AG20443 (cell line): ENCODE results near the gene PPFIBP1.
"Not testable (repeated sequence)": the region's sequence is repeated elsewhere in the genome, so short reads cannot be mapped to it uniquely, and the experiment has no call there.

ENCODE experiments used
- DNase-seq: peaks from one replicate; pipeline ENCODE4 v3.0.0; 2012; ENCODE audit warnings: low spot score, mixed read lengths

The PPFIBP1 gene

DNA sequence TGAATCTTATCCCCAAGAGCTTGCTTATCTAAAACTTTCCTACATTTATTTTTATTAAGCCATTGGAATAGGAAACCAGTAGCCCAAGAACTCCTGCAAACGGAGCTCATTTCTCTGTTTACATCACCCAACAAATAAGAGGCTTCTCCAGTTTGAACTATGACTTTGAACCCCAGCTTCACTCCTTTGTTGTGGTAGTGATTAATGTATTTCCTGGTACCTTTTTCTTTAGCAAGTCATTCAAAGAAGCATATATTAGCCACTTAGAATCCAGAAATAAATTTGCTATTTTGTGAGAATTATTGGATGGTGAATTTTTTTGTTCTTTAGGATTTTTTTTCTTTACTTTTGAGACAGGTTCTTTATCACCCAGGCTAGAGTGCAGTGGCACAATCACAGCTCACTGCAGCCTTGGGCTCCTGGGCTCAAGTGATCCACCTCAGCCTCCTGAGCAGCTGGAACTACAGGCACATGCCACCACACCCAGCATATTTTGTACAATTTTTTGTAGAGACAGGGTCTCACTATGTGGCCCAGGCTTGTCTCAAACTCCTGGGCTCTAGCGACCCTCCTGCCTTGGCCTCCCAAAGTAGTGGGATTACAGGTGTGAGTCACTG, 104.0 kb downstream of the PPFIBP1 start:
- not testable (repeated sequence) for DNase-seq

DNA sequence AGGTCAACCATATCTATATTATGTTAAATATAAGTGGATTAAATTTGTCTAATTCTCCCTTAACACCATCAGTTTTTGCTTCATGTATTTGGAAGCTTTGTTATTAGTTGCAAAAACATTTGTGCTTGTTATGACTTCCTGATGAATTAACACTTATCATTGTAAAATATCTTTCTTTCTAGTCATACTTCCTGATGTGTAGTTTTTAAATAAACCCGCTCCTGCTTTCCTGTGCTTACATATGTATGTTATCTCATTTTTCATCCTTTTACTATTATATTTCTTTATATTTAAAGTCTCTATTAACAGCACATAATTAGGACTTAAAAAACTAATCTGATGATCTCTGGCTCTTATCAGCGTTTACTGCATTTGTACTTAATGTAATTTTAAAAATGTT, 106.2 kb downstream of the PPFIBP1 start:
- not testable (repeated sequence) for DNase-seq

DNA sequence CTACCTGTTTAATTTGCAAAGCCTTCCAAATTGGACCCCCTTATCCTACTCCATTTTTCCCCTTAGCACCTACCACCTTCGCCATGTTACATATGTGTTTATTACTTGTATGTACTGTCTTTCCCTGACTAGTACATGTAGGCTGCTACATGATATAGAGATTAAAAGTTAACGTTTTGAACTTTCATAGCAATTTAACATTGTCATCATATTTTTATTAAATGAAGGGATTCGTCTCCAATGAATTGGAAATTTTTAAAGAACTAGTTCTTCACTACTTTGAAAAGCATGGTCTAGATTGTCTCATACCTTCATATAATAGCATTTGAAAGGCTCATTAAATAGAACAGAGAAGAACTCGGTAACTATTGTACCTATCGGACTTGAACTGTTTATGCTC, 107.4 kb downstream of the PPFIBP1 start:
- no peak for DNase-seq

DNA sequence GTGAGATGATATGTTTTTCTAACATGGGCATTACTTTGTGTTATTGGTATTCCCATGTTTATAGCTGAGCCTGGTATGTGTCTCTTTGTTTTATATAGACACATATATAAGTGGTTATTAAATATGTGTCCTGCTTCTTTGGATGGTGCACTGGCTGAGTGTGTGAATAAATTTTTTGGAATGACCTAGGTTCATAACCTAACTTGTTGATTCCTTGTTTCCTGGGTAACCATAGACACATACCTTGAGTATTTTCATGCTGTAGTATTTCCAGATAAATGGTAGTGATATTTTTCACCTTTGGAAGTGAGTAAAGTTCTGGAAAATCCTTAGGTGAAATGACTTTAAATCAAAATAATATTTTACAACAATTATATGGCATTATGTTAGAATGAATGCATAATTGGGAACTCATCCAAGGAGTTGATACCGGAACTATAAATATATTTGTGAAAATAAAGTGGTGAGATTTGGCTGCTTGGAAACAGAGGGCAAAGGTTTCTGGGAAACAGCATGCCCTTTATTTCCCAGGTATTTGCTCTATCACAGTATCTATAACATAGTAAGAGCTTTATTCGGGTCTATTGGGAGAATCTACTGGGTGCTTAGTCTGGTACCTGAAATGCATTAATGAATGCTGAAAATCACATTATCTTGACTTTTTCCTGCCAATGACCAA, 107.9 kb downstream of the PPFIBP1 start:
- DNase-seq = no peak

DNA sequence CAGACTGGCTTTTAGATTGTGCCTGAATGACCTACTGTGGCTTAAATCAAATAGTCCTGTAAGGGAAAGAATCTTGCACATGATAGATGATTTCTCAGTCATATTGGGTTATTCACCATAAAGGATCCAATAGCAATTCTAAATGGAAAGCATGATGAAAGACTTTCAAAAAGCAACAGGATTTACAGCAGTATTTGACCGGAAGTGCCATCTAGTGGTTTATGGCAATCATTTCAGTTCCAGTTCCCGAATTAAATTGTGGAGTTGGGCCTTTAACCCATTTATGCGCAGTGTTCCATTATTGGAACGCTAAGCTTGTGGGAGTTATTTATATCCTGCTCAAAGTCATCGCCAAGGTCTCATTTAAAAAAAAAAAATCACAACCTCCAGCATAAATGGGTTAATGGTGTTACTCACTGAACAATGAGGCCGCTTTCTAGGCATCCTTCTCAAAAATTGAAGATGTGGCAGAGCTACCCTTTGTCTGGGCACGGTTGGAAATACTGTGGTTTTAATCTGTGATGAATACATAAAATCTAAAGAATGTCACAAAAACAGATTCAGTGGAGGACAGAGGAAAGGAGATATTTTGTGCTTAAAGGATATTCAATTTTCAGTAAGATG, 111.5 kb downstream of the PPFIBP1 start:
- DNase-seq = peak; percentile 58

DNA sequence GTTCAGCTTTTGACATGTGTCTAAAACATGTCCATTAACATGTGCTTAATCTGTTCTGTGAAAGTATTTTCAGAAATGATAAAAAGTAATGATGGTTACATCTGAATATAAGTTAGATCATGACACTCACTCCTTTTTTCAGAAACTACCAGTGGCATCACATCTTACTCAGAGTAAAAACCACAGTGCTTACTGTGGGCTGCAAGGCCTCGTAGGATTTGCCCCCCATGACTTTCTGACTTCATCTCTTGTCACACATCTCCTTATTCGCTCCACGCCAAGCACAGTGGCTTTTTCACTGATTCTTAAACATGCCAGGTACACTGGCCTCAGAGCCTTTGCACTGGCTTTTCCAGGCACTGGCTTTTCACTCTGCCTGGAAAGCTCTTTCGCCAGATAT, 112.6 kb downstream of the PPFIBP1 start:
- not testable (repeated sequence) for DNase-seq

DNA sequence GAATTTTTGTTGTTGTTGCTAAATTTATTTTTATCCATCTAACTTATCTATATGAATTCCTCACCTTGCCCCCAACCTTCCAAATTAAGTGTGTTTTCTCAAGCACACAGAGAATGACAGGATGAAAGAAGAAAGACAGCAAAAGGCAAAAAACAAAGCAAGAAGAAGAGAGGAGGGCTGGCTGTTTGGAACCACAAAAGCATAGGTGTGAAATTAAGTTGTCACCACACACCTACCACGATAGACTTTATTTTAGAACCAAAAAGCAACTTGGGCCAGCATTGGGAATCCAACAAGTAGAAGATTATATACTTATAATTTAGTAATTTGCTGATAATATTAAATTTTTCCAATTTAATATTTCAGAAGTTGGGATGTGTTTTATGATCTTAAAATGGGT, 113.5 kb downstream of the PPFIBP1 start:
- no peak for DNase-seq

DNA sequence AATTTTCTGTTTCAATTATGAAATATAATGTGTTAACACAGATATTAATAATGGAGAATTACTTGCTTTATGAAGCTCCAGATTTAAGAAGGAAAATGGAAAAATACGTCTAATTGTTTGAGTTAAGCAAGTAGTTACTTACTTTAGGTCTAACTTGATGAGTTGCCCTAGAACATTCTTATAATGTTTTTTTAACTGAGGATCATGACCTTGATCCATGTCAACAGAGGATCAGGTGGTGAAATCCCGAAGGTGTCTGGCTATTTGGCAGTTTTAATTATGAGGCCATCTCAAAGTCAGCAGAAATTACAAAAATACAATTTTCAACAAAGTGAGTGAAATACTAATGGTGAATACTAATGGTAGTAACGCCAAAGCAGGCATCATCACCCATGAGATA, 115.3 kb downstream of the PPFIBP1 start:
- DNase-seq = no peak

DNA sequence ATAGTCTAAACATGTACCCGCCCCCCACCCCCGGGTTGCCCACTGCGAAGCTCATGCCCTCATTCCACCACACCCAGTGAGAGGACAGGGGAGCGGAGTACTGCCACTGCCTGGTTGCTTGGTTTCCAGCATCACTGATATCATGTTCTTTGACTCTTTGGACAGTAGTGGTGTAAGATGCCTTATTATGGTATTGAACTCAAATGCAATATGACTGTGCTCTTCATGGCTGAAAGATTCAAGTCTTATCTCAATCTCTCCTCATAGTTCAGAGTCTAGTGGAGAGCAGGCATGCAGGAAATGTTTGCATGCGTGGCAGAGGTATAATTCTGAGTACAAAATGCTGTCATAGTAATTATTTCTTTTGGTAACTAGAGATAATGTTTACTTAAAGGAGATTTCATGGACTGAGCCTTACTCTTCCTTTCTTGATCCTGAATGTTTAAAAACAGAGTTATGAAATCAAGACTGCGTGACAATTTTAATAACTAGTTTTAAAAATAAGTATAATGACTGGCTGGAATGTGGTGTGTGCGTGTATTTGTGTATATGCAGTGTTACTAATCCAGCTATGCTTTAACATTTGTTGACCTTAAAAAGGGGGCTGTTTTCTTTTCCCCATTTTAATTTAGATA, 116.7 kb downstream of the PPFIBP1 start:
- DNase-seq = not testable (repeated sequence)

DNA sequence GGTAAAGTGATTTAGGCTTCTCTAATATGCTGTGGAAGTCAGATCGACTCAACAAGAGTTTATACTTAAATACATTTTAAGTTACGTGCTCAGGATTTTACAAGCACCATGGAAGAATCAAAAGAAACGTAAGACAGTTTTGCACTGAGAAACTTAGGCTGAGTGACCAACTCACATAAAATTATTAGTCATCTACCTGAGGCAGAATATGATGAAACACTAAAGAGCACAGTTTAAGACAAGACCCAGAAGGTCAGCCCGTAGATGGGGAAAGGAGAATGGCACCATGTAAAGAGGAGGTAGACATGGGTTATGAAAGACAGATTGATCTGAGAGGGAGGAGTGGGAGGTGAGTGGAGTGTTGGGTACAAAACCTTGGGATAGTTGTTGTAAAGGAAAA, 118.4 kb downstream of the PPFIBP1 start:
- DNase-seq = not testable (repeated sequence)

DNA sequence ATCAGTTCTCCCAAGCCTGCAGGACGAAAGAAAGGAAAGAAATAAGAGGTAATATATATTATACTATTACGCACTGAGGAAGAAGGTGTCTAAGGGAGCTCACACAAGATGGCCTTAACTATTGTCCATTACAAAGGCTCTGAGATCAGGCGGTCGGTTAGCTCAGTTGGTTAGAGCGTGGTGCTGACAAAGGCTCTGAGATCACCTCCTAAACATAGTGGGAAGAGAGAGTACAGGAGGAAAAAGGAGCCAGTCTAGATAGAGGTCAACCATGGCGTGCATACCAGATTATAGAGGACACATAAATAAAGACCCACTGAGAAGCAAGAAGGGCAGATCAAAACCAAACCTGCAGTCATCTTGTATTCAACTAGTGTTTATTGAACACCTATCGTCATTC, 118.9 kb downstream of the PPFIBP1 start:
- DNase-seq = not testable (repeated sequence)

DNA sequence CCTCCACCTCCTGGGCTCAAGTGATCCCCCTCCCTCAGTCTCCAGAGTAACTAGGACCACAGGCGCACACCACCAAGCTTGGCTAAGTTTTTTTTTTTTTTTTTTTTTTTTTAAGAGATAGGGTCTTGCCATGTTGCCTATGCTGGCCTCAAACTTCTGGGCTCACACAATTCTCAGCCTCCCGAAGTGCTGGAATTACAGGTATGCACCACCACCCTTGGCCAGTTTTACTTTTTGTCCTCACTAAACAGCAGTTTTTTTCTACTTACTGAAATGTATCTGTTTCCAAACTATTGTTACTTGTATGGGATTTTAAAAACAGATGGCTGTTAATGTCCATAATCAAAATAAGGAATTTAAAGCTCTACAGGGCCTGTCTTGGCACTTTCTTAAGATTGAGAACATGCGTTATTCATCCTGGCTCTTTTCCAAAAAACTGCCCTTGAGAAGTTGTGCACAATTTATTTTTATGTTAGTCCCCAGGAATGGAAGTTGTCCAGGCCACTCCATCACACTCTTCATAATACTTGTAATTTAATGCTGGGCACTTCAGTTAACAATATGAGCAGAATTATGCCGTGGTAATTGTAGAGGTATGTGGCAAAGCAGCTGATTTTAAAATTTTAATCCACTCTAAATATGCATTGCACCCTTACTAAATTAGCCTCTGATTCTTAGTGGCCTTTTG, 120.3 kb downstream of the PPFIBP1 start:
- DNase-seq = peak; percentile 13

DNA sequence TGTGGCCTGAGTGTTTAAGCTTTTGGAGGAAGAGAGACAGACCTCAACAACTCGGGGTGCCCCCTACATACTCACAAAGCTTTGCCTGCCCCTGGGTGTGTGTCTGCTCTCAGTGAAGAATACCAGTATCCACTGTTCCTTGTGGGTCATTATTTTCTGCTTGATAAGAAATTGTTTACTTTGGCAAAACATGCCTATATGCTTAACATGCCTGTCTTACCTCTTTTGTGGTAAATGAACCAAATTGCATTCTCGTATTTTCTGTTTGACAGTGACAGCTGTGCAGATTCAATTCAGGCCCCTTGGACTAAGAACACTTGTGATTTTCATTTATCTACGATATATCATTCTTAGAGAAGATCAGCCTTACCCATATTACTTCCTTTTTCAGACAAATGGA, 121.7 kb downstream of the PPFIBP1 start:
- no peak for DNase-seq

DNA sequence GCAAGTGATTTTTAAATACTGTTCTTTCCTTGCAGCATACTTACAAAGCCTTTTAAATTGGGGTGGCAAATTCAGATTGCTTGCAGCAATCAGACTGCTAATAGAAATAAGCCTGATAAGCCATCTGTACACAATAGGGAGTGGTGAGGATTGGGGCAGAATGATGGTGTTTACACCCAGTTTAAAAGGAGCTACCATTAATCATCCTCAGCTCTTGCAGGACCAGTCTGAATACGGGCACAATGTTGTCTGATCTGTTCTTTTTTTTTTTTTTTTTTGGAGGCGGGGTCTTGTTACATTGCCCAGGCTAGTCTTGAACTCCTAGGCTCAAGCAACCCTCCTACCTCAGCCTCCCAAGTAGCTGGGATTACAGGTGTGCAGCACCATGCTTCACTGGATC, 122.1 kb downstream of the PPFIBP1 start:
- no peak for DNase-seq

DNA sequence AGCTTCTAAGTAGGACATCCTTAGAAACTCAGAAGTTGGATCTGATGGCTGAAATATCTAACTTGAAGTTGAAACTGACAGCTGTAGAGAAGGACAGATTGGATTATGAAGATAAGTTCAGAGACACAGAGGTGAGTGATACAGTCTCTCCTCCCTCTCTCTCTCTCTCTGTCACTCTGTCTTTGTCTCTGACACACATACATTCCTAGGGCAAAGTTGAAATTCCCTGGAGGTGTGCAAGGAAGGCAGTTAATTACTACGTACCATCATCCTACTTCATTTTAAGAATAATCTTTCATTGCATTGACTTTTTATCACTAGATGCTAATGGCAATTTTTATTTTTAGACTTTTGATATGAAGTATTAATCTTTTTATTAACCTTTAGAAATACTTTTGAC, 126.0 kb downstream of the PPFIBP1 start:
- DNase-seq = no peak

DNA sequence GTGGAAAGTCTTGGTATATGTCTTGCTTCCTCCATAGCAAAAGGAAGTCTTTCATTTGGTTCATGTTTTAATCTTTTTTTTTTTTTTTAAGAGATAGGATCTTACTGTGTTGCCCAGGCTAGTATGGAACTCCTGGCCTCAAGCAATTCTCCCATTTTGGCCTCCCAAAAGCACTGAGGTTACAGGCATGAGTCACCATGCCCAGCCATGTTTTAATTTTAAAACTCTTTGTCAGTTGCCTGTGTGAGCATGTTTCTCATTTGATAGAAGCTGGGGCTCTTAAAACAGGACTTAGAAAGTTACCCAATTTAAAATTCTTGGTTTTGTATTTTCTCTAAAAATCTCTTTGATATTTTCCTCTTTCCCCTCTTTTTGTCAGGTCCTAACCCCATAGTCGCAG, 127.2 kb downstream of the PPFIBP1 start:
- no peak for DNase-seq

DNA sequence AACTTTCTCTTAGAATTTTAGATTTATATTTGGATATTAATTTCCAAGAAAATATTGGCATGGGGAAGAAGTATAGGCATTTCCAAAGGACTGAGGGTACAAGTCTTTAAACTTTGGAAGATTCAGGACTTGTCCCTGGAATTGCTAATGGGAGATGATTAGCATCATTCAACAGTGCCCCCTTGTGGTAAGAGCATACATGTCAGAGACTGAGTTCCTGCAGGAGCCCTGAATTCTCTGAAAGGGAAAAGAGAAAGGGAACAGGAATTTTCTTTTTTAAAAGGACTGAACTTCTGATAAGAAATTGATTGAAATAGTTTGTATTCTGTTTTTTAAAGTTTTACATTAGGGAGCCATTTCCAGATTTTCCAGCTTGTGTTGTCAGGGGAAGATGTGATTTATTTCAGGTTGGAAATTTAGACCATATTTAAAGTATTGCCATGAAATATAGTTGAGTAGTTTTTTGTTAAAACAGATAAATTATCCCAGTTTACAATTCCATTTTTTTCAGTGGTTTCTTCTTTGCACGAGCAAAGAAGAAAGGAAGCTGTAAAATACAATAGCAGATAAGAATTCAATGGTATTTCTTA, 128.3 kb downstream of the PPFIBP1 start:
- DNase-seq = peak; percentile 77

DNA sequence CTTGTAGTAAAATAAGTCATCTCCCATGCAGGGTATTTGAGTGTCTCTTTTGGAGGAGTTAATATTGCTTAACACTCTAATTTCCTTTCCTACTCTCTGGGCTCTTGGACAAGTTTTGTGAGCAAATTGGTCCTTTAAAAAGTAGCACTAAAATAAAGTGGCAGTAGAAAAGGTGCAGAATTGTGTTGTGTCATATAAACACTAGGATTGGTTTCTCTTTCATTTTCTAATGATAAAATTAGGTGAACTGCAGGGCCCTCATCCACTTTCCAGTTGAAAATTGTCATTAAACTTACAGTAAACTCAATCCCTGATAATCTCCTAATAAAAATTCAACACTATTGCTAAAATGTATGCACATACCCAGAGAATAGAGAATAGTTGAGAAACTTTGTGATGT, 129.7 kb downstream of the PPFIBP1 start:
- no peak for DNase-seq

DNA sequence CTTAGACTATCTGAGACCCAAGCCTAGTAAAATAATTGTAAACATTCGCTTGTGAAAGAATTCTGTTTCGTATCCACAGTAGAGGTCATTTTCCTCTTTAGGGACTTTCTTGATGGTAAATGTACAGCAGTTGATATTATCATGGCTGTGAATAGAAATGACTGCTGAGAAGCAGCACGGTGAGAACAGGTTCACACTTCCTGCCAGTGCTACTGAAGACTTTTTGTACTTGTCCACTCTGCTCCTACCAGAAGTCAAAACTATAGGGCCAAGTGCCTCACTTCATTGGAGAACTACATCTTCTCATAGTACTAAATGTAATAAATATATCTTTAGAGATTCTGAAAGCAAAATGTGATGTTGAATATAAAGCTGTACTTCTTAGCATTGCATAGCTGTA, 131.5 kb downstream of the PPFIBP1 start:
- not testable (repeated sequence) for DNase-seq

DNA sequence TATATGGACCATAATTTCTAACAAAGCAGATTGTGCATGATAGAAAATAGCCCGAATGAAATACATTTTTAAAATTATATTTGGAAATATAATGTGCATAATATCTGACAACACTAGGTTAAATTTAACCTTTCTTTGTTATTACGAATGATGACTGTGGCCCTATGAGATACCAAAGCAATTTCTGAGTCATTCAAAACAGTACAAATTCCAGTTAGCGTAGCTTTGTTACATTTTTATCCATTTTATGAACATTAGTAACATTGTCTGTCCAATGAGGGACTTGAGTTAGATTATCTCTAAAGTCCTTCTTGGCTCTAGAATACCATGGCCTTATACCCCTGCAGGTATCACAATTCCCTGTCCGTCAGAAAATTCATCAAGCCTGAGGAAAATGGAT, 133.3 kb downstream of the PPFIBP1 start:
- DNase-seq = no peak

DNA sequence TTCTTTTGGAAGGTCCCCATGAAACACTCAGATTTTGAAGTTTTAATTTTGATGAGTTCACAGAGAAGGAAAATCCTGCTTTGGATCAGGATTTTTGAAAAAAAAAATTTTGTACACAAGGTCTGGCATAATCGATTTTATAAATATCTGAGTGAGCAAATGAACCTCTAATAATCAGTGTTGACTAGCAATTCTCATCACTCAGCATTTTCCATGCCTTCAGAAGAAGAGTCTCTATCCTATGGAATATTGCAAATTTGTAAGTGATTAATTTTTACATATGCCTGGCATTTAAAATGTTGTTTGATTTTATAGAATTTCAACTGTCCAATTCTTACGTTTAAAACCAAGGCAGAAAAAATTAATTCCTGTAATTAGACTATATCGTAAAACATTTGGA, 141.7 kb downstream of the PPFIBP1 start:
- DNase-seq = no peak

DNA sequence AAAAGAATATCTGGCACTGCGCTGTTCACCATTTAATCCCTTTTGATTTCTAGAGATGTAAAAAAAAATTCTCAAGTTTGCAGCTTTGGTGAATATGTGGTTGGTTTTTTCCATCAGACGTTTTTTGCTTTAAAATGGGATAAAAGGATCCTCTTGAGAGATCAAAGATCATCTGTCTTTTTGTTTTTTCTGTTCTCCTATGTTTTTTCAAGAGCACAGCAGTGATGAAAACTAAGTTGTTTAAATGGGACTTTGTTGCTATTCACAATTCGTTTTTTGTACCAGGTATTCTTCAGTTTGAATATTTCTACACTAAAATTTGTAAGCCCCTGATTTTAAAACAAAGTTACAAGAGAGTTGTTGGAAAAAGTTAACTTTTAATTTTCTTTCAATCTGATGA, 142.5 kb downstream of the PPFIBP1 start:
- no peak for DNase-seq
